Endothelial cell of umbilical vein (primary cell): ENCODE data around the gene ATL1.

Source experiments
- CTCF ChIP-seq, 2 donors: IDR thresholded peaks; 1 replicate in 1 of 2; 2 replicates in 1 of 2; pipeline ENCODE4 v1.5.1; 2011; ENCODE audit warnings: low read length in 2 of 2, mild to moderate bottlenecking in 2 of 2, moderate library complexity in 2 of 2, control low read depth in 1 of 2, inconsistent platforms in 1 of 2, low read depth in 1 of 2; ENCODE audit not compliant: insufficient read depth in 1 of 2; ENCODE audit errors: extremely low read depth in 1 of 2
- EZH2 ChIP-seq: IDR thresholded peaks from 2 replicates; pipeline ENCODE4 v1.6.1; 2012; ENCODE audit warnings: borderline replicate concordance, low read depth, mild to moderate bottlenecking, moderate library complexity, low read length, inconsistent platforms; ENCODE audit not compliant: severe bottlenecking
- FOS ChIP-seq: IDR thresholded peaks from 2 replicates; pipeline ENCODE4 v1.6.1; 2011; ENCODE audit warnings: mild to moderate bottlenecking, low read length, moderate library complexity, borderline replicate concordance; ENCODE audit not compliant: insufficient read depth
- GATA2 ChIP-seq: IDR thresholded peaks from 2 replicates; pipeline ENCODE4 v1.7.0; 2011; ENCODE audit warnings: low read depth, mild to moderate bottlenecking, moderate library complexity, mixed read lengths, low read length; ENCODE audit not compliant: insufficient read length, insufficient read depth
- JUN ChIP-seq: IDR thresholded peaks from 2 replicates; pipeline ENCODE4 v1.6.1; 2011; ENCODE audit warnings: borderline replicate concordance, low read depth; ENCODE audit not compliant: insufficient read length, insufficient read depth
- MAX ChIP-seq: IDR thresholded peaks from 2 replicates; pipeline ENCODE4 v1.6.1; 2011; ENCODE audit not compliant: insufficient read depth, insufficient read length
- MYC ChIP-seq: IDR thresholded peaks from one replicate; pipeline ENCODE4 v1.6.1; 2011; ENCODE audit warnings: mild to moderate bottlenecking, low read depth, low read length
- POLR2A ChIP-seq: IDR thresholded peaks from 2 replicates; pipeline ENCODE4 v1.6.1; 2012; ENCODE audit warnings: low read depth, mild to moderate bottlenecking, control low read depth, low read length
- POLR2AphosphoS5 ChIP-seq: IDR thresholded peaks from 2 replicates; pipeline ENCODE4 v1.6.1; 2012; ENCODE audit warnings: low read depth, mild to moderate bottlenecking, control low read depth, low read length, moderate library complexity; ENCODE audit not compliant: insufficient read depth

- TF ChIP-seq CTCF (IDR thresholded peaks at IDR 0.05; ENCODE audit: extremely low read depth in 1 of 2, insufficient read depth in 1 of 2, low read depth in 1 of 2, low read length in 2 of 2) (no peak), POLR2A (no peak), JUN (no peak), POLR2AphosphoS5 (no peak), EZH2 (no peak), MYC (no peak), FOS (no peak), MAX (no peak), GATA2 (no peak)
Observed at GRCh38 chr14:50602035-50602434, 42.1 kb downstream of the ATL1 start.
